IPS-11a (cell line): Measurements from ENCODE around the gene CMYA5.

ENCODE experiments used
- H3K4me3 ChIP-seq: one replicate; pipeline ENCODE4 v1.5.1; 2013; ENCODE audit warnings: low read depth, low read length, control low read depth

The CMYA5 gene

GRCh38 chr5:79834098-79834753 lies 144.6 kb downstream of the CMYA5 start:
- no peak overlapping the region for H3K4me3 ChIP-seq

- H3K4me3 ChIP-seq = no peak overlapping the region
Observed at GRCh38 chr5:79834754-79835714, 145.4 kb downstream of the CMYA5 start.

- H3K4me3 ChIP-seq = no peak overlapping the region
Observed at GRCh38 chr5:79837761-79838551, 148.3 kb downstream of the CMYA5 start.

GRCh38 chr5:79840084-79840990 lies 150.7 kb downstream of the CMYA5 start:
- H3K4me3 ChIP-seq = no peak overlapping the region

GRCh38 chr5:79841172-79841571 lies 151.5 kb downstream of the CMYA5 start:
- no peak overlapping the region for H3K4me3 ChIP-seq

- H3K4me3 ChIP-seq = no peak overlapping the region
Observed at GRCh38 chr5:79842006-79842881, 152.6 kb downstream of the CMYA5 start.

- no peak overlapping the region for H3K4me3 ChIP-seq
Observed at GRCh38 chr5:79842991-79843390, 153.4 kb downstream of the CMYA5 start.

- no peak overlapping the region for H3K4me3 ChIP-seq
Observed at GRCh38 chr5:79843450-79844388, 154.1 kb downstream of the CMYA5 start.

GRCh38 chr5:79844571-79844970 lies 154.9 kb downstream of the CMYA5 start:
- H3K4me3 ChIP-seq = no peak overlapping the region

GRCh38 chr5:79845448-79846197 lies 156.0 kb downstream of the CMYA5 start:
- H3K4me3 ChIP-seq = no peak overlapping the region

GRCh38 chr5:79846198-79846521 lies 156.5 kb downstream of the CMYA5 start:
- H3K4me3 ChIP-seq = no peak overlapping the region

GRCh38 chr5:79847561-79847960 lies 157.9 kb downstream of the CMYA5 start:
- H3K4me3 ChIP-seq = no peak overlapping the region

- H3K4me3 ChIP-seq = no peak overlapping the region
Observed at GRCh38 chr5:79849061-79849460, 159.4 kb downstream of the CMYA5 start.
